Chondrocyte (in vitro differentiated cells): Measurements from ENCODE around the gene ARF6. TPM values are rescaled to one million over a fixed set of nuclear protein-coding genes. Genes with fewer than 3 reads are reported as not detected.

Experiments
- total RNA-seq: library from RNA; stranded (reverse); gene quantifications from 3 replicates; pipeline ENCODE4 v1.2.1, GENCODE V29; 2021

The ARF6 gene
- total RNA-seq, 1 donor from 2014 or later, result 53.2 TPM

Other genes with a start within 250 kb of the ARF6 start
- gene POLE2, start 204.9 kb upstream of the ARF6 start, total RNA-seq, result 2.2 to 6.4 TPM (median 3.1 TPM) in 3 replicates
- 3.3 to 7.2 TPM (median 4.5 TPM) in 3 replicates for gene KLHDC1, start 200.0 kb upstream of the ARF6 start, total RNA-seq
- gene KLHDC2, start 124.9 kb upstream of the ARF6 start, total RNA-seq, result 46.4 to 58.6 TPM (median 49.0 TPM) in 3 replicates
- gene NEMF, start 40.3 kb upstream of the ARF6 start, total RNA-seq, result 49.8 to 72.9 TPM (median 57.4 TPM) in 3 replicates
- gene VCPKMT, start 223.5 kb downstream of the ARF6 start, total RNA-seq, result 9.3 to 10.4 TPM (median 9.7 TPM) in 3 replicates